Measurements from ENCODE around the gene DYNC1H1.
"Not testable (repeated sequence)": the region's sequence is repeated elsewhere in the genome, so short reads cannot be mapped to it uniquely, and the experiment has no call there.

- TF ChIP-seq, protein P1, sequence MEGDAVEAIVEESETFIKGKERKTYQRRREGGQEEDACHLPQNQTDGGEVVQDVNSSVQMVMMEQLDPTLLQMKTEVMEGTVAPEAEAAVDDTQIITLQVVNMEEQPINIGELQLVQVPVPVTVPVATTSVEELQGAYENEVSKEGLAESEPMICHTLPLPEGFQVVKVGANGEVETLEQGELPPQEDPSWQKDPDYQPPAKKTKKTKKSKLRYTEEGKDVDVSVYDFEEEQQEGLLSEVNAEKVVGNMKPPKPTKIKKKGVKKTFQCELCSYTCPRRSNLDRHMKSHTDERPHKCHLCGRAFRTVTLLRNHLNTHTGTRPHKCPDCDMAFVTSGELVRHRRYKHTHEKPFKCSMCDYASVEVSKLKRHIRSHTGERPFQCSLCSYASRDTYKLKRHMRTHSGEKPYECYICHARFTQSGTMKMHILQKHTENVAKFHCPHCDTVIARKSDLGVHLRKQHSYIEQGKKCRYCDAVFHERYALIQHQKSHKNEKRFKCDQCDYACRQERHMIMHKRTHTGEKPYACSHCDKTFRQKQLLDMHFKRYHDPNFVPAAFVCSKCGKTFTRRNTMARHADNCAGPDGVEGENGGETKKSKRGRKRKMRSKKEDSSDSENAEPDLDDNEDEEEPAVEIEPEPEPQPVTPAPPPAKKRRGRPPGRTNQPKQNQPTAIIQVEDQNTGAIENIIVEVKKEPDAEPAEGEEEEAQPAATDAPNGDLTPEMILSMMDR (IDR thresholded peaks at IDR 0.05): not testable (repeated sequence)
- not testable (repeated sequence) for TF ChIP-seq POLR2A (IDR thresholded peaks at IDR 0.05)
Measured at GRCh38 chr14:102064590-102064989, 100.2 kb downstream of the DYNC1H1 start.

All from esophagus squamous epithelium (tissue), 4 donors.